Kidney tubule cell (primary cell): ENCODE results near the gene RAB17.
A peak's percentile ranks its signal among the peaks of the same experiment; 100 is the strongest.

Experiments
- DNase-seq: peaks from one replicate; pipeline ENCODE4 v3.0.0-alpha.2; 2018; ENCODE audit warnings: low spot score

RAB17 gene

GRCh38 chr2:237590272-237591140 is at the start of gene RAB17:
RAB17 (minus strand) TSS chr2:237590734; CDS start chr2:237586154, 4,580 bp downstream.
- peak; percentile 84 for DNase-seq

- DNase-seq: peak; percentile 56
Observed at GRCh38 chr2:237639836-237640220, 49.3 kb upstream of the RAB17 start.

GRCh38 chr2:237639052-237639835 is 48.7 kb upstream of the RAB17 start:
- no peak for DNase-seq

- no peak for DNase-seq
Observed at GRCh38 chr2:237638176-237638575, 47.6 kb upstream of the RAB17 start.

GRCh38 chr2:237637429-237638135 is 47.0 kb upstream of the RAB17 start:
- peak; percentile 52 for DNase-seq

GRCh38 chr2:237636578-237636977 is 46.0 kb upstream of the RAB17 start:
- DNase-seq: no peak

- DNase-seq: no peak
Observed at GRCh38 chr2:237633061-237633561, 42.6 kb upstream of the RAB17 start.

GRCh38 chr2:237631801-237632585 is 41.5 kb upstream of the RAB17 start:
- no peak for DNase-seq

- DNase-seq: peak; percentile 94
Observed at GRCh38 chr2:237631007-237631785, 40.7 kb upstream of the RAB17 start.

GRCh38 chr2:237630216-237631000 is 39.9 kb upstream of the RAB17 start:
- DNase-seq: no peak

- peak; percentile 89 for DNase-seq
Observed at GRCh38 chr2:237629739-237630138, 39.2 kb upstream of the RAB17 start.

- DNase-seq: no peak
Observed at GRCh38 chr2:237629188-237629534, 38.6 kb upstream of the RAB17 start.

GRCh38 chr2:237628247-237629187 is 38.0 kb upstream of the RAB17 start:
- DNase-seq: no peak

GRCh38 chr2:237627441-237628246 is 37.1 kb upstream of the RAB17 start, which contains the start of gene LRRFIP1:
LRRFIP1 (plus strand) TSS chr2:237627587; CDS start chr2:237627645, 58 bp downstream.
- peak; percentile 47 for DNase-seq

- DNase-seq: no peak
Observed at GRCh38 chr2:237626813-237627440, 36.4 kb upstream of the RAB17 start.

GRCh38 chr2:237625777-237626176 is 35.2 kb upstream of the RAB17 start:
- DNase-seq: no peak

GRCh38 chr2:237625216-237625705 is 34.7 kb upstream of the RAB17 start:
- no peak for DNase-seq
